T47D (cell line): ENCODE data around the gene N4BP2.
"Not testable (repeated sequence)": the region's sequence is repeated elsewhere in the genome, so short reads cannot be mapped to it uniquely, and the experiment has no call there.

Source experiments
- DNase-seq, 2 experiments: peaks; one replicate each; pipeline versions ENCODE4 v3.0.0 to v3.0.0-alpha.2; 2011 to 2012; ENCODE audit warnings: low read depth in 1 of 2, low spot score in 1 of 2
- JUND ChIP-seq: IDR thresholded peaks from 2 replicates; pipeline ENCODE4 v1.6.1; 2012; ENCODE audit warnings: low read depth
- in situ Hi-C: cut with HindIII; loops from 2 replicates; pipeline ENCODE4 v1.10.0; 2016; ENCODE audit warnings: low sequenced_read_pairs, low pct_unique_long_range_greater_than_20kb

N4BP2 gene

GRCh38 chr4:40056716-40057585 is at the start of gene N4BP2:
N4BP2 (plus strand) TSS chr4:40056850; CDS start chr4:40097341, 40,491 bp downstream.
- in situ Hi-C loops = no loop called here
- peak; percentile 39 to 91 for DNase-seq

GRCh38 chr4:40016007-40016406 is 40.6 kb upstream of the N4BP2 start:
- TF ChIP-seq JUND = no peak
- in situ Hi-C loops = no loop called here
- no peak for DNase-seq

More at GRCh38 chr4:40056716-40057585, at the start of gene N4BP2:
- TF ChIP-seq JUND = no peak

GRCh38 chr4:40020221-40020620 is 36.4 kb upstream of the N4BP2 start:
- in situ Hi-C loops = no loop called here
- TF ChIP-seq JUND = no peak
- no peak for DNase-seq

- DNase-seq = not testable (repeated sequence)
These were observed 35.5 kb upstream of the N4BP2 start for GRCh38 chr4:40021116-40021515.

GRCh38 chr4:40024049-40024448 is 32.6 kb upstream of the N4BP2 start:
- in situ Hi-C loops, DNase-seq: not testable (repeated sequence)

More at GRCh38 chr4:40021116-40021515, 35.5 kb upstream of the N4BP2 start:
- in situ Hi-C loops = not testable (repeated sequence)

- in situ Hi-C loops = no loop called here
- no peak for DNase-seq
- no peak for TF ChIP-seq JUND
These were observed 23.9 kb upstream of the N4BP2 start for GRCh38 chr4:40032785-40033184.

- no peak for DNase-seq
- TF ChIP-seq JUND = no peak
- in situ Hi-C loops = no loop called here
These were observed 23.0 kb upstream of the N4BP2 start for GRCh38 chr4:40033613-40034012.

GRCh38 chr4:40038977-40039376 is 17.7 kb upstream of the N4BP2 start:
- in situ Hi-C loops = no loop called here
- no peak for DNase-seq
- TF ChIP-seq JUND = no peak

GRCh38 chr4:40040908-40041307 is 15.7 kb upstream of the N4BP2 start:
- no peak for TF ChIP-seq JUND
- in situ Hi-C loops = no loop called here
- DNase-seq = no peak

- DNase-seq = no peak
- in situ Hi-C loops = no loop called here
- TF ChIP-seq JUND = no peak
These were observed 12.9 kb upstream of the N4BP2 start for GRCh38 chr4:40043786-40044185.

GRCh38 chr4:40046311-40046980 is 10.2 kb upstream of the N4BP2 start:
- in situ Hi-C loops = no loop called here
- DNase-seq = peak; percentile 18 to 77
- TF ChIP-seq JUND = no peak

GRCh38 chr4:40053161-40053560 is 3.5 kb upstream of the N4BP2 start:
- no peak for TF ChIP-seq JUND
- in situ Hi-C loops = no loop called here

GRCh38 chr4:40055511-40055862 is 1.2 kb upstream of the N4BP2 start:
- no peak for DNase-seq
- in situ Hi-C loops = no loop called here
- TF ChIP-seq JUND = no peak

More at GRCh38 chr4:40053161-40053560, 3.5 kb upstream of the N4BP2 start:
- no peak for DNase-seq
